Gastrocnemius medialis (tissue), 4 donors: ENCODE measurements around the gene PDE10A. TPM values are rescaled to one million over a fixed set of nuclear protein-coding genes. Genes with fewer than 3 reads are reported as not detected.
"Not testable (repeated sequence)": the region's sequence is repeated elsewhere in the genome, so short reads cannot be mapped to it uniquely, and the experiment has no call there.

Source experiments
- ATAC-seq, 2 donors: fragments of 150-250 bp; one replicate each; pipeline ENCODE4 v1.9.1; 2016
- DNase-seq, 2 donors: peaks; one replicate each; pipeline ENCODE4 v3.0.0-alpha.2; 2019
- H3K27ac ChIP-seq, 4 donors: fragments of 200-600 bp; sonication (generic); 1 replicate in 1 of 4; 2 replicates in 3 of 4; pipeline ENCODE4 v1.5.1; 2016 to 2018; ENCODE audit warnings: mild to moderate bottlenecking in 2 of 4, moderate library complexity in 1 of 4
- H3K27me3 ChIP-seq, 3 donors: fragments of 200-600 bp; sonication (generic) in 2 of 3; 1 replicate in 1 of 3; 2 replicates in 2 of 3; pipeline versions ENCODE4 v1.5.1 to v1.6.0; 2016 to 2019; ENCODE audit warnings: mild to moderate bottlenecking in 1 of 3, moderate library complexity in 1 of 3
- H3K36me3 ChIP-seq, 2 donors: fragments of 200-600 bp; sonication (generic) in 1 of 2; one replicate each; pipeline ENCODE4 v1.5.1; 2017 to 2018
- H3K4me1 ChIP-seq, 2 donors: fragments of 200-600 bp; sonication (generic) in 1 of 2; one replicate each; pipeline ENCODE4 v1.5.1; 2016 to 2017; ENCODE audit warnings: mild to moderate bottlenecking in 2 of 2
- H3K4me3 ChIP-seq, 4 donors: fragments of 200-600 bp; sonication (generic) in 3 of 4; 1 replicate in 1 of 4; 2 replicates in 3 of 4; pipeline ENCODE4 v1.5.1; 2016 to 2019; ENCODE audit warnings: mild to moderate bottlenecking in 2 of 4
- H3K9me3 ChIP-seq, 3 donors: fragments of 200-600 bp; sonication (generic) in 2 of 3; 1 replicate in 1 of 3; 2 replicates in 2 of 3; pipeline ENCODE4 v1.5.1; 2016 to 2019
- POLR2A ChIP-seq, 2 donors: fragments of 450-650 bp; IDR thresholded peaks; one replicate each; pipeline ENCODE4 v1.6.1; 2017; ENCODE audit warnings: antibody characterized with exemption in 2 of 2, mild to moderate bottlenecking in 2 of 2, moderate library complexity in 2 of 2
- in situ Hi-C, 4 donors: fragments of 200-750 bp; cut with MboI; loops; one replicate each; pipeline versions ENCODE4 v1.15.0 to v1.8.0; 2017; ENCODE audit warnings: low sequenced_read_pairs in 4 of 4
- intact Hi-C: fragments of 100-400 bp; cut with DNase I; formaldehyde crosslinking; loops from one replicate; pipeline ENCODE4 v1.15.1; 2023; ENCODE audit warnings: low total_unique reads
- total RNA-seq, 4 donors: library from RNA; depleted of rRNA; stranded (reverse); fragments of >200 nt; gene quantifications; one replicate each; pipeline versions ENCODE4 v1.1.0 to v1.2.3, GENCODE V29; 2016
- TF ChIP-seq, protein P1 (sequence below), 5 experiments: fragments of 450-650 bp in 3 of 5; fragments of 200-600 bp in 2 of 5; sonication (generic) in 2 of 5; IDR thresholded peaks in 4 of 5; conservative IDR thresholded peaks in 1 of 5; 1 replicate in 4 of 5; 2 replicates in 1 of 5; pipeline ENCODE4 v1.5.1; 2016 to 2019; ENCODE audit warnings: antibody characterized with exemption in 5 of 5, mild to moderate bottlenecking in 3 of 5, moderate library complexity in 3 of 5

The PDE10A gene
- total RNA-seq, 4 donors from 2014 or later: 0.24 to 1.5 (median 1.2) TPM

DNA sequence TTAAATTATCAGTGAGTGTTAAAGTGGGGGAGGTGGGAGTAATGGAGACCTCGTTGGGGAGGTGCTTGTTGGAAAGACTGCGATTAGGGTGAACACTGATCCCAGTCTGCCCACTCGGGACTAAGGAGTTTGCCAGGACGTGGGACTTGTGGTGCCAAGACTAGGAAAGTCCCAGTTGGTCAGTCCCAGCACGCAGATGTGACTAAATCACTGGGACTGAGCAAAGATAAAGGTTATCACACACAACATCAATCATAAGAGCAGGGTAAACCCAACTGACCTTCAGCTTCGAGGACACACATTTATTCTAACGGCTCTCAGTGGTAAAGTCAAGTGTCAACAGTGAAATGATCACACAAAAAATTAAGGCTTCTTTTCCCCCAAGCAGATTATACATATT, 45.5 kb downstream of the PDE10A start:
- Histone ChIP-seq H3K36me3 (no peaks in the 10 kb centered on the region), H3K27ac (no peak overlapping the region), H3K4me1 (no peaks in the 10 kb centered on the region), H3K9me3 (no peaks in the 10 kb centered on the region), H3K4me3 (no peak overlapping the region), H3K27me3 (no peaks in the 10 kb centered on the region)
- in situ Hi-C loops: no loop called here
- DNase-seq (no peak), ATAC-seq (no peak)
- TF ChIP-seq POLR2A (IDR thresholded peaks at IDR 0.05): no peak
- TF ChIP-seq, protein P1, sequence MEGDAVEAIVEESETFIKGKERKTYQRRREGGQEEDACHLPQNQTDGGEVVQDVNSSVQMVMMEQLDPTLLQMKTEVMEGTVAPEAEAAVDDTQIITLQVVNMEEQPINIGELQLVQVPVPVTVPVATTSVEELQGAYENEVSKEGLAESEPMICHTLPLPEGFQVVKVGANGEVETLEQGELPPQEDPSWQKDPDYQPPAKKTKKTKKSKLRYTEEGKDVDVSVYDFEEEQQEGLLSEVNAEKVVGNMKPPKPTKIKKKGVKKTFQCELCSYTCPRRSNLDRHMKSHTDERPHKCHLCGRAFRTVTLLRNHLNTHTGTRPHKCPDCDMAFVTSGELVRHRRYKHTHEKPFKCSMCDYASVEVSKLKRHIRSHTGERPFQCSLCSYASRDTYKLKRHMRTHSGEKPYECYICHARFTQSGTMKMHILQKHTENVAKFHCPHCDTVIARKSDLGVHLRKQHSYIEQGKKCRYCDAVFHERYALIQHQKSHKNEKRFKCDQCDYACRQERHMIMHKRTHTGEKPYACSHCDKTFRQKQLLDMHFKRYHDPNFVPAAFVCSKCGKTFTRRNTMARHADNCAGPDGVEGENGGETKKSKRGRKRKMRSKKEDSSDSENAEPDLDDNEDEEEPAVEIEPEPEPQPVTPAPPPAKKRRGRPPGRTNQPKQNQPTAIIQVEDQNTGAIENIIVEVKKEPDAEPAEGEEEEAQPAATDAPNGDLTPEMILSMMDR (IDR thresholded peaks at IDR 0.05 in 4 of 5, conservative IDR thresholded peaks at IDR 0.05 in 1 of 5): no peak
- intact Hi-C loops: no loop called here

DNA sequence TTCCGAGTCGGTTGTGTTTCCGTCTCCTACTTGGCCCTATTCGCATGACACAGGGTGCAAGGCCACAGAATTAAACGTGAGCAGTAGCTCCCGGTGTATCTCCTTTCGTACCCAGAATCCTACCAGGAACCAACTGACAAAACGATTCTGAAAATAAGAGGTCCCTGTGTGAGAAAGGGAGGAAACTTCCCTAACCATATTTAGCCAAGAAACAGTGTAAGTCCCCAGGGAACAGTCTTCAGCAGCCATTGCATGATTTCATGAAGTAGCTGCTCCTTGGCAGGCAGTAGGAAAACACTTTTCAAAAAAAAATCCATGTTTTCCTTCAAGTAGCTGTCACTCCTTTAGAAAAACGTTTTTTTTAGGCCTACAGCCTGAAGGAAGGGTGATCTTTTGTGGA, 46.9 kb downstream of the PDE10A start:
- H3K27ac ChIP-seq: peak overlapping the region in 2 of 4 donors; percentile 28 to 40
- in situ Hi-C loops: no loop called here

DNA sequence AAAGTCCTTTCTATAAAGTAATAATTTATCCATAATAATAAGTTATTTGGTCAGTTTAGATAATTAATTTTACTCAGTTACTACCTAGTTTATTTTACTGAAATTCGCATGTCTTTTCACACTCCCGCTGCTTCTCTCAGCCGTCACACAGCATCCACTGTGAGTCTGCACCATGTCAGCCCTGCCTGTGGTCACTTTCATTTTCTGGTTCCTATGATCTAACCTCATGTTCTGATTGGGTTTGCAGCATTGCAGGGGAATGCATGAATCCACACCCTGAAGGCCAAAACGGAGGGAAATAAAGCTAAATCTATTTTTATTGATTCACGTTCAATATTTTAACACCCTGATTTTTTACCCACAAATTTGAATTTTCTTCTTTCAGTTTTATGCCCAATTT, 47.4 kb downstream of the PDE10A start:
- intact Hi-C loops (no loop called here), in situ Hi-C loops (no loop called here)
- Histone ChIP-seq H3K9me3 (no peaks in the 10 kb centered on the region), H3K36me3 (no peaks in the 10 kb centered on the region), H3K4me1 (no peaks in the 10 kb centered on the region), H3K27me3 (no peaks in the 10 kb centered on the region), H3K27ac (peak overlapping the region in 2 of 4 donors; percentile 28 to 40), H3K4me3 (peak overlapping the region; percentile 7 to 39 (median 22))
- DNase-seq (no peak), ATAC-seq (peak; percentile 68 to 75)
- TF ChIP-seq, protein P1 (IDR thresholded peaks at IDR 0.05 in 4 of 5, conservative IDR thresholded peaks at IDR 0.05 in 1 of 5): no peak
- no peak for TF ChIP-seq POLR2A (IDR thresholded peaks at IDR 0.05)

More for the DNA sequence above, 46.9 kb downstream of the PDE10A start:
- ATAC-seq (peak in 1 of 2 donors; percentile 55), DNase-seq (no peak)
- H3K36me3 ChIP-seq: no peaks in the 10 kb centered on the region
- TF ChIP-seq, protein P1 (IDR thresholded peaks at IDR 0.05 in 4 of 5, conservative IDR thresholded peaks at IDR 0.05 in 1 of 5): no peak
- no peak for TF ChIP-seq POLR2A (IDR thresholded peaks at IDR 0.05)
- no peaks in the 10 kb centered on the region for H3K9me3 ChIP-seq
- H3K4me1 ChIP-seq: no peaks in the 10 kb centered on the region
- peak overlapping the region; percentile 7 to 39 (median 22) for H3K4me3 ChIP-seq
- H3K27me3 ChIP-seq: no peaks in the 10 kb centered on the region
- intact Hi-C loops: no loop called here

DNA sequence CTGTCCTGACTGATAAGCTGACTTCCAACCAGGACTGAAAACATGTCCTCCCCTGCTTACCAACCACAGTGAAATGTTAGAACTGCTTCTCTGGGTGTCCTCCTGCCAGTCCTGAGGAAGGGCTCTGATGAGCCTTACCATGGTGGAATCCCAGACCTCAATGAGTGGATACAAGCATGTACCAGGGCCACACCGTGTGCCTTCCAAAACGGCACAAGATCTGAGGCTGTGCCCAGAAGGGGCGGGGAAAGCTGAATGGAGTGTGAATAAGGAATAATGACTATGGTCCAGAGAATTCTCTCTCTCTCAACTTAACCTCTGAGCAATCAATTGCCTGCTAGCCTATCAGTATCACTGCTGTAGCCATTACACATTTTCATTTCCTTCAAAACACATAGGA, 51.7 kb downstream of the PDE10A start:
- TF ChIP-seq, protein P1 (IDR thresholded peaks at IDR 0.05 in 4 of 5, conservative IDR thresholded peaks at IDR 0.05 in 1 of 5): no peak
- TF ChIP-seq POLR2A (IDR thresholded peaks at IDR 0.05): no peak
- no peak overlapping the region for H3K27ac ChIP-seq
- DNase-seq: no peak
- H3K4me3 ChIP-seq: no peak overlapping the region
- ATAC-seq: no peak
- intact Hi-C loops: no loop called here
- H3K9me3 ChIP-seq: no peaks in the 10 kb centered on the region
- no peaks in the 10 kb centered on the region for H3K36me3 ChIP-seq
- H3K27me3 ChIP-seq: no peaks in the 10 kb centered on the region
- in situ Hi-C loops: no loop called here
- no peaks in the 10 kb centered on the region for H3K4me1 ChIP-seq

DNA sequence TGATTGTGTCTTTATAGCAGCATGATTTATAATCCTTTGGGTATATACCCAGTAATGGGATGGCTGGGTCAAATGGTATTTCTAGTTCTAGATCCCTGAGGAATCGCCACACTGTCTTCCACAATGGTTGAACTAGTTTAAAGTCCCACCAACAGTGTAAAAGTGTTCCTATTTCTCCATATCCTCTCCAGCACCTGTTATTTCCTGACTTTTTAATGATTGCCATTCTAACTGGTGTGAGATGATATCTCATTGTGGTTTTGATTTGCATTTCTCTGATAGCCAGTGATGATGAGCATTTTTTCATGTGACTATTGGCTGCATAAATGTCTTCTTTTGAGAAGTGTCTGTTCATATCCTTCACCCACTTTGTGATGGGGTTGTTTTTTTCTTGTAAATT, 54.5 kb downstream of the PDE10A start:
- DNase-seq, H3K27ac ChIP-seq, H3K4me1 ChIP-seq, in situ Hi-C loops, H3K27me3 ChIP-seq, H3K36me3 ChIP-seq, H3K4me3 ChIP-seq, ATAC-seq, H3K9me3 ChIP-seq, intact Hi-C loops: not testable (repeated sequence)
